ENCODE results near the gene DNAJC5G. TPM values are rescaled to one million over a fixed set of nuclear protein-coding genes. Genes with fewer than 3 reads are reported as not detected.

The DNAJC5G gene
- total RNA-seq, 6 experiments from 2014 or later: not detected

DNA sequence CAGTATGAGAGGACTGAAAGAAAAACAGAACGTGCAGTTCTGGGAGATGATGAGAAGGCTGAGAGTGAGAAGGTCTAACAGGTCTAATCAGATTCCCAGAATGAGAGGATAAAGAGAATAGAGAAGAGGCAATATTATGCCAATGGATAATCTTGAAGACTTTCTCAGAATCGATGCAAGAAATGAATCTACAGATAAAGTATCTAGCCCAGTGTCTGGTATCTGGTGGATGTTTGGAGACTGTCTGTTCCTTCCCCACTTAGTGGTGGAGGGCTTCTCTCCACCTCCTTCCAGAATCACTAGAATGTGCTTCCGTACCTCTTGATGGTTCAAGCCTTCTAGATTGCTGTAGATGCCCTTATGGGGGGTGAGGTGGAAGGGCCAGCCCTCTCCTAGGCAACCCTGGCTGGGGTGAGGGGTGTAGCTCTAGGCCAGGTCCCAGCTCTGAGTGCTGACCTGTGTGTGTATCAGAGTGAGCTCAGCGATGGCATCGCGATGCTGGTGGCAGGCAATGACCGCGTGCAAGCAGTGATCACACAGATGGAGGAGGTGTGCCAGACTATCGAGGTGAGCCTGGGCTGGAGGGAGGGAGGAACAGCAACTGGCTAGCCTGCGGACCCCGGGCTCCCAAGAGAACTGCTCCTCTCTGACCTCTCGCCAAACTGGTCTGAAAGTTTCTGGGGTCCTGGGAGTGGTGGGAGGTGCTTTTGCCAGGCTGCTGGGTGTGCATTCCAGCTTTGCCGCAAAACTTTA, 29.4 kb downstream of the DNAJC5G start:
- no peak for DNase-seq
- peaks cover 20% of the 10 kb centered on the region for H3K27me3 Mint-ChIP-seq (ENCODE audit: insufficient read depth)
- no peaks in the 10 kb centered on the region for H3K9me3 Mint-ChIP-seq
- peaks cover 11% of the 10 kb centered on the region for H3K36me3 Mint-ChIP-seq (ENCODE audit: low read depth)
- TF ChIP-seq CTCF (IDR thresholded peaks at IDR 0.05): no peak
- H3K4me1 Mint-ChIP-seq (ENCODE audit: low read depth): no peaks in the 10 kb centered on the region
- H3K27ac Mint-ChIP-seq: no peak overlapping the region
- no peak overlapping the region for H3K4me3 Mint-ChIP-seq

DNA sequence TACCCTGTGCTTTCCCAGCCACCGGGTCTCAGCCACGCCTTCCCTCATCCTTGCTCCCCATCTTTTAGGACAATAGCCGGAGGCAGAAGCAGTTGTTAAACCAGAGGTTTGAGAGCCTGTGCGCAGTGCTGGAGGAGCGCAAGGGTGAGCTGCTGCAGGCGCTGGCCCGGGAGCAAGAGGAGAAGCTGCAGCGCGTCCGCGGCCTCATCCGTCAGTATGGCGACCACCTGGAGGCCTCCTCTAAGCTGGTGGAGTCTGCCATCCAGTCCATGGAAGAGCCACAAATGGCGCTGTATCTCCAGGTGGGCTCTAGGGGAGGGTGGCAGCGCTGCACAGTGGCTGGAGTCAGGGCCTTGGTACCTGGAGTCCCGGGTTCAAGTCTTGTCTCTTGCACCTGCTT, 30.3 kb downstream of the DNAJC5G start:
- H3K27ac Mint-ChIP-seq: no peak overlapping the region
- TF ChIP-seq CTCF (IDR thresholded peaks at IDR 0.05): no peak
- no peak for DNase-seq
- peaks cover 20% of the 10 kb centered on the region for H3K27me3 Mint-ChIP-seq (ENCODE audit: insufficient read depth)
- no peak overlapping the region for H3K4me3 Mint-ChIP-seq
- H3K4me1 Mint-ChIP-seq (ENCODE audit: low read depth): no peaks in the 10 kb centered on the region
- H3K36me3 Mint-ChIP-seq (ENCODE audit: low read depth): peaks cover 14% of the 10 kb centered on the region
- H3K9me3 Mint-ChIP-seq: no peaks in the 10 kb centered on the region

DNA sequence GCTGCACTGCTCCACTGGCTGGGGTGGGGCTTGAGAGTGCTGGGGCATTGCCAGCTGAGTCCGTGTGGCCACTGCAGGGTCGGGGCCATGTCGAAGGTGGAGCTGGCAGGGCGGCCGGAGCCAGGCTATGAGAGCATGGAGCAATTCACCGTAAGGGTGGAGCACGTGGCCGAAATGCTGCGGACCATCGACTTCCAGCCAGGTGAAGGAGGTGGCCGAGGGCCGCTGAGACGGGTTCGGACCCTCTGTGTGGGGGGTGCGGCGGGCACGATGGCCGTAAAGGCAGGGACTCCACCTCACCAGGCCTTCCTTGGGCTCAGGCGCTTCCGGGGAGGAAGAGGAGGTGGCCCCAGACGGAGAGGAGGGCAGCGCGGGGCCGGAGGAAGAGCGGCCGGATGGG, 30.9 kb downstream of the DNAJC5G start:
- H3K4me3 Mint-ChIP-seq: no peak overlapping the region
- no peak for DNase-seq
- H3K4me1 Mint-ChIP-seq (ENCODE audit: low read depth): no peaks in the 10 kb centered on the region
- H3K27ac Mint-ChIP-seq: no peak overlapping the region
- TF ChIP-seq CTCF (IDR thresholded peaks at IDR 0.05): no peak
- H3K36me3 Mint-ChIP-seq (ENCODE audit: low read depth): peaks cover 16% of the 10 kb centered on the region
- H3K9me3 Mint-ChIP-seq: no peaks in the 10 kb centered on the region
- peaks cover 20% of the 10 kb centered on the region for H3K27me3 Mint-ChIP-seq (ENCODE audit: insufficient read depth)

DNA sequence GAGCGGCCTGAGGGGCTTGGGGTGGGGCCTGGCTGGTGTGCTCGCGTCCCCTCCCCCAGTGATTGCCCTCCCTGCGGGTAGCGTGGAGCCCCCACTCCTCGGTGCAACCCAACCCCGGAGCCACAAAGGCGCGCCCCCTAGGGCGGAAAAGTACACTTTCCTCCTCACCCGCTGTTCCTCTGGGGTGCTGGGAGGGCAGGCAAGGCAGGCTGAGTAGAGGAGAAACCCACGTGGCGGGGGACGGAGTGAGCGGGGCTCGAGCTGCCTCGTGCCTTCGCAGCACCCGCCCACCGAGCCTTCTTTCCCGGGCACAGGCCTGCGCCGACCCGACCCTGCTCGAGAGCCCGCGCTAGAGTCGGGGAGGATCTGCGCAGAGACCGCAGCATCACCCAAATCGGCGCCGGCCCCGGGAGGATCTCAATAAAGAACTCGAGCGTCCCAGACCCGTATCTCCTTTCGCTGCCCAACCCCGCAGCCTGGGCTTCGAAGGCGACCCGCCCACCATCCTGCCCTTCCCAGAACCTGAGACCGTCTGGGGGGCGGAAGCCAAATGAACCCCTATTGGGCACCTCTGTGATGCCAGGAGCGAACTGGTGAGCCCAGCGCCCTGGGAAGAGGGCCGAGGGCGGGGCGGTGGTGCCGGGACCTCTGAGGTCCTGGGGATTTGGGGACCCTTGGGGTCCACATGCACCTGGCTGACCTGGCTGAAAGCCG, 31.5 kb downstream of the DNAJC5G start:
- no peaks in the 10 kb centered on the region for H3K9me3 Mint-ChIP-seq
- no peak for DNase-seq
- no peak for TF ChIP-seq CTCF (IDR thresholded peaks at IDR 0.05)
- H3K27ac Mint-ChIP-seq: no peak overlapping the region
- H3K36me3 Mint-ChIP-seq (ENCODE audit: low read depth): peaks cover 22% of the 10 kb centered on the region
- peaks cover 20% of the 10 kb centered on the region for H3K27me3 Mint-ChIP-seq (ENCODE audit: insufficient read depth)
- no peaks in the 10 kb centered on the region for H3K4me1 Mint-ChIP-seq (ENCODE audit: low read depth)
- H3K4me3 Mint-ChIP-seq: no peak overlapping the region

DNA sequence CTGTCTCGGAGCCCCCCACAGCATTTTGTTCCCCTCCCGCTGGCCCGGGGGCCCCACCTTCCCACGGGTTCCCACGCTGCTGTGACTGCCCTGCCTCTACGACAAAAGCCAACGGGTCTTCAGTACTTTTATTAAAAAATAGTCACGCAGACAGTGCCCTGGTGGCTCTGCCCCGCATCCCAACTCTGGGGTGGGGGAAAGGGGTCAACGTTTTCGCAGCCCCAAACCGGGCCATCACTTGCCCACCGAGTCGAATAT, 32.0 kb downstream of the DNAJC5G start:
- Mint-ChIP-seq H3K27me3 (ENCODE audit: insufficient read depth) (peaks cover 21% of the 10 kb centered on the region), H3K27ac (no peak overlapping the region), H3K4me1 (ENCODE audit: low read depth) (no peaks in the 10 kb centered on the region), H3K9me3 (no peaks in the 10 kb centered on the region), H3K4me3 (no peak overlapping the region), H3K36me3 (ENCODE audit: low read depth) (peaks cover 22% of the 10 kb centered on the region)
- no peak for DNase-seq
- no peak for TF ChIP-seq CTCF (IDR thresholded peaks at IDR 0.05)
